Activated naive CD4-positive, alpha-beta T cell treated with anti-CD3 and anti-CD28 coated beads, Interleukin-2, amount 10 ng/mL, durations not matched to agents 7 days and 5 days (primary cell): ENCODE measurements around the gene PTPRR.

Experiments used
- CTCF ChIA-PET: fragments of 350-600 bp; sonication (Branson Sonifier 250); formaldehyde crosslinking; loops from one replicate; lab custom pipeline; 2021; ENCODE audit warnings: antibody characterized with exemption; lab: Charles Lee
- DNase-seq: peaks from one replicate; pipeline ENCODE4 v3.0.0-alpha.2; 2020
- H3K27ac Mint-ChIP-seq: one replicate; pipeline ENCODE4 v1.8.0; 2021; ENCODE audit warnings: mild to moderate bottlenecking, moderate library complexity, mixed read lengths
- H3K27me3 Mint-ChIP-seq: one replicate; pipeline ENCODE4 v1.8.0; 2021; ENCODE audit warnings: mild to moderate bottlenecking, mixed read lengths
- H3K36me3 Mint-ChIP-seq: one replicate; pipeline ENCODE4 v1.8.0; 2021; ENCODE audit warnings: mixed read lengths
- H3K4me1 Mint-ChIP-seq: one replicate; pipeline ENCODE4 v1.8.0; 2021; ENCODE audit warnings: mixed read lengths
- H3K4me3 Mint-ChIP-seq: one replicate; pipeline ENCODE4 v1.8.0; 2021; ENCODE audit warnings: mild to moderate bottlenecking, moderate library complexity, mixed read lengths
- H3K9me3 Mint-ChIP-seq: one replicate; pipeline ENCODE4 v1.8.0; 2021; ENCODE audit warnings: mixed read lengths

PTPRR gene

DNA sequence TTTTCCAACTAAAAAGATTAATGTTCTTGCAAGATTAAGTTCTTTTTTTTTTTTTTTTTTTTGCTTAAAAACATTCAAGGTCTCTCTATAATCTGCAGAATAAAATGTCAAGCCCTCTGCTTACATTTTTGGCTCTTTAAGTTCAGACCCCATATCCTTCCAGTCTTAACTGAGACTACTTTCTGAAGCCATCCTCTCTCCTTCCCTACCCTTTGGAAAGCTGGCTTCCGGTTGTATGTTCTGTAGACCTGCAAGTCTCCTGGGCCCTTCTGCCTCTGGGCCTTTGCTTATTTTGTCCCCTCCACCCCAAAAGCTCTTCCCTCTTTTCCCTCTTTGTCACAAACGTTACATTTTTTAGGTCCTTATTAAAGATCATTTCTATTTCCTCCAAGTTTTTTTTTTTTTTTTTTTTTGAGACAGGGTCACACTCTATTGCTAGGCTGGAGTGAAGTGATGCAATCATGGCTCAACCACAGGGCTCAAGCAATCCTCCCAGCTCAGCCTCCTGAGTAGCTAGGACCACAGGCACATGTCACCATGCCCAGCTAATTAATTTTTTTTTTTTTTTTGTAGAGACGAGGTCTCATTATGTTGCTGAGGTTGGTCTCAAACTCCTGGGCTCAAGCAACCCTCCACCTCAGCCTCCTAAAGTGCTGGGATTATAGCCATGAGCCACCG lies 329.9 kb downstream of the PTPRR start:
- H3K27me3 Mint-ChIP-seq, result peaks cover 9% of the 10 kb centered on the region
- H3K27ac Mint-ChIP-seq, result no peak overlapping the region
- CTCF ChIA-PET, result interaction anchor here (0.7 to 1.9 kb wide), 3 partner anchors 13 to 129 kb away, joined by 3 to 8 read pairs (median 3); no protein-coding TSS in a partner anchor
- H3K4me3 Mint-ChIP-seq, result no peak overlapping the region
- H3K4me1 Mint-ChIP-seq, result no peaks in the 10 kb centered on the region
- no peak for DNase-seq
- H3K36me3 Mint-ChIP-seq, result no peaks in the 10 kb centered on the region
- no peaks in the 10 kb centered on the region for H3K9me3 Mint-ChIP-seq

- peak; percentile 69 for DNase-seq
- CTCF ChIA-PET, result interaction anchor here (1.0 to 1.9 kb wide), 2 partner anchors 13 to 15 kb away, joined by 3 to 8 read pairs; no protein-coding TSS in a partner anchor
- Mint-ChIP-seq H3K4me3 (no peak overlapping the region), H3K36me3 (no peaks in the 10 kb centered on the region), H3K27me3 (peaks cover 9% of the 10 kb centered on the region), H3K9me3 (no peaks in the 10 kb centered on the region), H3K27ac (no peak overlapping the region), H3K4me1 (no peaks in the 10 kb centered on the region)
These were observed 330.5 kb downstream of the PTPRR start for GRCh38 chr12:70590051-70590450.
